ENCODE measurements around the gene CAMK1D. TPM values are rescaled to one million over a fixed set of nuclear protein-coding genes. Genes with fewer than 3 reads are reported as not detected.

Gene CAMK1D
- total RNA-seq, 1 experiment from 2014 or later: 10.2 TPM

DNA sequence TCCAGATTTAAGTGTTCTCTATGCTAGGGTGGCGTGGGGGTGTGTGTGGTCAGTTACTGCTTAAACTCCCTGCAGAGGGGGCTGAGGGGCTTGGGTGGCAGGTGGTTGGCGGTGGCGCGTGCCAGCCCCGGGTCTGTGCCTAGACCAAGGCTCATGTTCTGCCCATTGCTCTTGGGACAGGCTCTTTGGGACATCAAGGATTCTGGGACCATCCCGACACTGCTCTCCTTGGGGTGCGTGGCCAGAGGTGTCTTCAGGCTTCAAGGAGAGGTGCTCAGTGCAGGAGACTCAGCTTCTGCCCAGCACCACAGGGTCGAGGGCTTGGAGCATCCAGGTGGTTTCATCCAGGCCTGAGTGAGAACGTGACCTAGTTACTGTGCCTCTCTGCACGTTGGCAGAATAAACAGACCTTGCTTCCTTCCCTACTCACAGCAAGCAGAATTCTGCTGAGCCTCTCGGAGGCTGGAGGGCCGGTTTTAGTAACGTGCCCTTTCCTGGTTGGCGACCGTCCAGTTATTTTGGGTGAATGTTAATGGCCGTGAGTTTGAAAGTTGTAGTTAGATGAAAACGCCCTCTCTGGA lies 39.9 kb downstream of the CAMK1D start:
- no peak for ATAC-seq
- no peak for DNase-seq (ENCODE audit: low spot score)
- Mint-ChIP-seq H3K4me3 (no peak overlapping the region), H3K9me3 (peaks cover 13% of the 10 kb centered on the region), H3K27ac (no peak overlapping the region), H3K27me3 (ENCODE audit: low read depth) (no peaks in the 10 kb centered on the region), H3K36me3 (no peaks in the 10 kb centered on the region), H3K4me1 (peaks cover 17% of the 10 kb centered on the region)
- CTCF ChIA-PET: no interaction called here
- POLR2A ChIA-PET: no interaction called here
- TF ChIP-seq KAT7 (CRISPR knock-in tag; IDR thresholded peaks at IDR 0.05; ENCODE audit: borderline replicate concordance): no peak
- no peak for TF ChIP-seq PRRX2 (CRISPR knock-in tag; IDR thresholded peaks at IDR 0.05)
- TF ChIP-seq, protein P1, sequence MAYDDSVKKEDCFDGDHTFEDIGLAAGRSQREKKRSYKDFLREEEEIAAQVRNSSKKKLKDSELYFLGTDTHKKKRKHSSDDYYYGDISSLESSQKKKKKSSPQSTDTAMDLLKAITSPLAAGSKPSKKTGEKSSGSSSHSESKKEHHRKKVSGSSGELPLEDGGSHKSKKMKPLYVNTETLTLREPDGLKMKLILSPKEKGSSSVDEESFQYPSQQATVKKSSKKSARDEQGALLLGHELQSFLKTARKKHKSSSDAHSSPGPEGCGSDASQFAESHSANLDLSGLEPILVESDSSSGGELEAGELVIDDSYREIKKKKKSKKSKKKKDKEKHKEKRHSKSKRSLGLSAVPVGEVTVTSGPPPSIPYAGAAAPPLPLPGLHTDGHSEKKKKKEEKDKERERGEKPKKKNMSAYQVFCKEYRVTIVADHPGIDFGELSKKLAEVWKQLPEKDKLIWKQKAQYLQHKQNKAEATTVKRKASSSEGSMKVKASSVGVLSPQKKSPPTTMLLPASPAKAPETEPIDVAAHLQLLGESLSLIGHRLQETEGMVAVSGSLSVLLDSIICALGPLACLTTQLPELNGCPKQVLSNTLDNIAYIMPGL (CRISPR knock-in tag; IDR thresholded peaks at IDR 0.05): no peak
- TF ChIP-seq, protein P2, sequence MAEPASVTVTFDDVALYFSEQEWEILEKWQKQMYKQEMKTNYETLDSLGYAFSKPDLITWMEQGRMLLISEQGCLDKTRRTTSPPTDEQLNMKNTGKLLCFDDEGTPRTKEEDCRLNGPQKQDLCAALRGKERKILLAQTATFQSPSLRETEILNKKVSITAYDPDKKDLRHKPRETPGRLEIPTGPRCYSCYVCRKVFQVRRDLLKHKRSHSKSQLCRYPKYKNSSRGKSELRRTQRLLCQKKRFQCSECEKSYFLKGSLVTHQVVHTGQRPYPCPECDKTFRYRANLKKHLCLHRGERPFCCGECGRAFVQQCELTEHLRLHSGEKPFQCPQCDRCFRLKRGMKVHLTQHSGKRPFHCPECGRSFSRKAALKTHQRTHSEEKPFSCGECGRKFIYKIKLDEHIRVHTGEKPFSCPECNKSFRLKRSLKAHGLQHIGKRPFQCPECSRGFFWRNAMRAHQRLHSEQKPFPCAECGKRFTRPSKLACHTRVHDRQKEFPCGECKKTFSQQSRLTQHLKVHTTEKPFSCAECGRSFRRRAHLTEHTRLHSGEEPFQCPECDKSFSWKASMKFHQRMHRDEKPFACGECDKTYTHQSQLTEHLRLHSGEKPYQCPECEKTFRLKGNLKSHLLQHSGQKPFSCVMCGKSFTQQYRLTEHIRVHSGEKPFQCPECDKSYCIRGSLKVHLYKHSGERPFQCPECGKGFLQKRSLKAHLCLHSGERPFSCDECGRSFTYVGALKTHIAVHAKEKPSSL (CRISPR knock-in tag; conservative IDR thresholded peaks at IDR 0.05): no peak
- TF ChIP-seq, protein P3, sequence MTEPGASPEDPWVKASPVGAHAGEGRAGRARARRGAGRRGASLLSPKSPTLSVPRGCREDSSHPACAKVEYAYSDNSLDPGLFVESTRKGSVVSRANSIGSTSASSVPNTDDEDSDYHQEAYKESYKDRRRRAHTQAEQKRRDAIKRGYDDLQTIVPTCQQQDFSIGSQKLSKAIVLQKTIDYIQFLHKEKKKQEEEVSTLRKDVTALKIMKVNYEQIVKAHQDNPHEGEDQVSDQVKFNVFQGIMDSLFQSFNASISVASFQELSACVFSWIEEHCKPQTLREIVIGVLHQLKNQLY (CRISPR knock-in tag; IDR thresholded peaks at IDR 0.05): no peak
- TF ChIP-seq, protein P4, sequence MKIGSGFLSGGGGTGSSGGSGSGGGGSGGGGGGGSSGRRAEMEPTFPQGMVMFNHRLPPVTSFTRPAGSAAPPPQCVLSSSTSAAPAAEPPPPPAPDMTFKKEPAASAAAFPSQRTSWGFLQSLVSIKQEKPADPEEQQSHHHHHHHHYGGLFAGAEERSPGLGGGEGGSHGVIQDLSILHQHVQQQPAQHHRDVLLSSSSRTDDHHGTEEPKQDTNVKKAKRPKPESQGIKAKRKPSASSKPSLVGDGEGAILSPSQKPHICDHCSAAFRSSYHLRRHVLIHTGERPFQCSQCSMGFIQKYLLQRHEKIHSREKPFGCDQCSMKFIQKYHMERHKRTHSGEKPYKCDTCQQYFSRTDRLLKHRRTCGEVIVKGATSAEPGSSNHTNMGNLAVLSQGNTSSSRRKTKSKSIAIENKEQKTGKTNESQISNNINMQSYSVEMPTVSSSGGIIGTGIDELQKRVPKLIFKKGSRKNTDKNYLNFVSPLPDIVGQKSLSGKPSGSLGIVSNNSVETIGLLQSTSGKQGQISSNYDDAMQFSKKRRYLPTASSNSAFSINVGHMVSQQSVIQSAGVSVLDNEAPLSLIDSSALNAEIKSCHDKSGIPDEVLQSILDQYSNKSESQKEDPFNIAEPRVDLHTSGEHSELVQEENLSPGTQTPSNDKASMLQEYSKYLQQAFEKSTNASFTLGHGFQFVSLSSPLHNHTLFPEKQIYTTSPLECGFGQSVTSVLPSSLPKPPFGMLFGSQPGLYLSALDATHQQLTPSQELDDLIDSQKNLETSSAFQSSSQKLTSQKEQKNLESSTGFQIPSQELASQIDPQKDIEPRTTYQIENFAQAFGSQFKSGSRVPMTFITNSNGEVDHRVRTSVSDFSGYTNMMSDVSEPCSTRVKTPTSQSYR (CRISPR knock-in tag; IDR thresholded peaks at IDR 0.05): no peak
- no peak for TF ChIP-seq CREM (CRISPR knock-in tag; IDR thresholded peaks at IDR 0.05)
- TF ChIP-seq HMGA2 (CRISPR knock-in tag; IDR thresholded peaks at IDR 0.05): no peak
- TF ChIP-seq IRF2 (CRISPR knock-in tag; IDR thresholded peaks at IDR 0.05; ENCODE audit: borderline replicate concordance, low read depth): no peak
- TF ChIP-seq ZNF396 (CRISPR knock-in tag; IDR thresholded peaks at IDR 0.05; ENCODE audit: borderline replicate concordance): no peak
- TF ChIP-seq, protein P5, sequence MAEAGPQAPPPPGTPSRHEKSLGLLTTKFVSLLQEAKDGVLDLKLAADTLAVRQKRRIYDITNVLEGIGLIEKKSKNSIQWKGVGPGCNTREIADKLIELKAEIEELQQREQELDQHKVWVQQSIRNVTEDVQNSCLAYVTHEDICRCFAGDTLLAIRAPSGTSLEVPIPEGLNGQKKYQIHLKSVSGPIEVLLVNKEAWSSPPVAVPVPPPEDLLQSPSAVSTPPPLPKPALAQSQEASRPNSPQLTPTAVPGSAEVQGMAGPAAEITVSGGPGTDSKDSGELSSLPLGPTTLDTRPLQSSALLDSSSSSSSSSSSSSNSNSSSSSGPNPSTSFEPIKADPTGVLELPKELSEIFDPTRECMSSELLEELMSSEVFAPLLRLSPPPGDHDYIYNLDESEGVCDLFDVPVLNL (CRISPR knock-in tag; IDR thresholded peaks at IDR 0.05; ENCODE audit: borderline replicate concordance, low read depth): no peak
- TF ChIP-seq, protein P6, sequence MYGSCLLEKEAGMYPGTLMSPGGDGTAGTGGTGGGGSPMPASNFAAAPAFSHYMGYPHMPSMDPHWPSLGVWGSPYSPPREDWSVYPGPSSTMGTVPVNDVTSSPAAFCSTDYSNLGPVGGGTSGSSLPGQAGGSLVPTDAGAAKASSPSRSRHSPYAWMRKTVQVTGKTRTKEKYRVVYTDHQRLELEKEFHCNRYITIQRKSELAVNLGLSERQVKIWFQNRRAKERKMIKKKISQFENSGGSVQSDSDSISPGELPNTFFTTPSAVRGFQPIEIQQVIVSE (CRISPR knock-in tag; IDR thresholded peaks at IDR 0.05; ENCODE audit: borderline replicate concordance): no peak
- TF ChIP-seq NFYB (CRISPR knock-in tag; conservative IDR thresholded peaks at IDR 0.05; ENCODE audit: low read depth): no peak
- TF ChIP-seq, protein P7, sequence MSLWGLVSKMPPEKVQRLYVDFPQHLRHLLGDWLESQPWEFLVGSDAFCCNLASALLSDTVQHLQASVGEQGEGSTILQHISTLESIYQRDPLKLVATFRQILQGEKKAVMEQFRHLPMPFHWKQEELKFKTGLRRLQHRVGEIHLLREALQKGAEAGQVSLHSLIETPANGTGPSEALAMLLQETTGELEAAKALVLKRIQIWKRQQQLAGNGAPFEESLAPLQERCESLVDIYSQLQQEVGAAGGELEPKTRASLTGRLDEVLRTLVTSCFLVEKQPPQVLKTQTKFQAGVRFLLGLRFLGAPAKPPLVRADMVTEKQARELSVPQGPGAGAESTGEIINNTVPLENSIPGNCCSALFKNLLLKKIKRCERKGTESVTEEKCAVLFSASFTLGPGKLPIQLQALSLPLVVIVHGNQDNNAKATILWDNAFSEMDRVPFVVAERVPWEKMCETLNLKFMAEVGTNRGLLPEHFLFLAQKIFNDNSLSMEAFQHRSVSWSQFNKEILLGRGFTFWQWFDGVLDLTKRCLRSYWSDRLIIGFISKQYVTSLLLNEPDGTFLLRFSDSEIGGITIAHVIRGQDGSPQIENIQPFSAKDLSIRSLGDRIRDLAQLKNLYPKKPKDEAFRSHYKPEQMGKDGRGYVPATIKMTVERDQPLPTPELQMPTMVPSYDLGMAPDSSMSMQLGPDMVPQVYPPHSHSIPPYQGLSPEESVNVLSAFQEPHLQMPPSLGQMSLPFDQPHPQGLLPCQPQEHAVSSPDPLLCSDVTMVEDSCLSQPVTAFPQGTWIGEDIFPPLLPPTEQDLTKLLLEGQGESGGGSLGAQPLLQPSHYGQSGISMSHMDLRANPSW (CRISPR knock-in tag; conservative IDR thresholded peaks at IDR 0.05; ENCODE audit: low read depth): no peak

All from WTC11 (cell line).